ENCODE measurements around the gene OXER1.
A peak's percentile ranks its signal among the peaks of the same experiment; 100 is the strongest.

The OXER1 gene, protein sequence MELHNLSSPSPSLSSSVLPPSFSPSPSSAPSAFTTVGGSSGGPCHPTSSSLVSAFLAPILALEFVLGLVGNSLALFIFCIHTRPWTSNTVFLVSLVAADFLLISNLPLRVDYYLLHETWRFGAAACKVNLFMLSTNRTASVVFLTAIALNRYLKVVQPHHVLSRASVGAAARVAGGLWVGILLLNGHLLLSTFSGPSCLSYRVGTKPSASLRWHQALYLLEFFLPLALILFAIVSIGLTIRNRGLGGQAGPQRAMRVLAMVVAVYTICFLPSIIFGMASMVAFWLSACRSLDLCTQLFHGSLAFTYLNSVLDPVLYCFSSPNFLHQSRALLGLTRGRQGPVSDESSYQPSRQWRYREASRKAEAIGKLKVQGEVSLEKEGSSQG

GRCh38 chr2:42764096-42764495, at the start of gene OXER1:
Gene OXER1 (minus strand): TSS chr2:42764135. CDS start chr2:42764062, 73 bp downstream.
- no peak for DNase-seq

DNA sequence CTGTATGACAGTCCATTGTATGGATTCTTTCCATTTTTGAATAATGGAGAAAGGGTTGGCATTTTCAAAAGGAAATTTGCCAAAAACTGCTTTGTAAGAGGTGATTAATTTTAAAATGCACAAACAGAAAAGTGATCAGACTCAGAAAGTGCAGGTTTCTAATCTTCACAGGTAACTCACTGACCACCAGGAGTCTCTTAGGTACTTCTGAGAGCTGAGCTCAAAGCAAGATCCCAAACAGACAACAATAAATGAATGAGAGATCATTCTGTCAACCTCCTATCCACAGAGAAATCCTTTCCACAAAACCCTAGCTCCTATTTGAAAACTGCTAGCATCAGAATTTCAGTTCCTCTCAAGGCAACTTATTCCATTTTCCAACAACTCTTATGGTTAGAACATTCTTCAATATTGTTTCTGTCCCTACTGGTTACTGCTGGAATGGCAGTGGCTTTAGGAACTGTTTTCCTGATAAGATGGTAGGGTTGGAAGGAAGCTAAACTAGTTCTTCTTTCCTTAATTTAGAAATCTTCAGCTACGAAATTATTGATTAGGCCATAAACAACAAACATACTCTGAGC, 49.1 kb upstream of the OXER1 start:
- DNase-seq: no peak

DNA sequence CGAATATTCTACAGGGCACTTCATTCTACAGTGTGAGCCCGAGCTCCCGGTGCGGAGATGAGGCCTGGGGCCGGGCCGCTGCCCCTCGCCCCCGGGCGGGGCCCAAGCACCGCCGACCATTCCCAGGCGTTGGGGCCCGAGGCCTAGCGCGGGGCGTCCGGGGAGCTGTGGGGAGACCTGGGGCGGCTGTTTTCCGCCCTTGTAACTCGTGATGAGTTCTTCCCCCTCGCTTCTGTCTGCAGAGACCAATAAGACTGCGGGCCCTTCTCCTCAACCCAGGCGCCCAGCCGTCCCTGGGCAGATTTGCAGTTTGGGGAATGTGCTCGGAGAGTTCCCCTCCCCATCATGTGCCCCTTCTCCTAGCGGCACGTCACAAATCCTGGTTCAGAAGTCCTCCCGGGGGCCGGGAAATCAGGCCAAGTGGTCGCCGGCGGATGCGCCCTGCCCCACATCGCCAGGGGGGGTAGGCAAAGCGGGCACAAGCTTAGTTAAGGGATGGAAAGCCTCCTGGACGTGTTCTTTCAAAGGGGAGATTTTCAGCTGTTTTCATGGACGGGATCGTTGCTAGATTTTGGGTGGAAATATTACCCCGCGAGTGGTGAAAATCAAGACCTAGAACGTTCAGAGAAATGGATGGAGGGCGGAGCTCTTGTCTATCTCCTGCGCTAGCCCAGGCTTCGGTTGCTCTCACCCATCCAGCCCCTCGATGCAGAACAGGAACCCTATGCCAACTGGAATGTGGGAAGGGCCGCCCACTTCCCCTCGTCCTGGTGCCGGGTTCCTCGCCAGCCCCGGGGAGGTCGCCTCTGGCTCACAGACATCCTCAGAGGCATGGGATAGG, 47.3 kb upstream of the OXER1 start:
- DNase-seq: peak; percentile 68

DNA sequence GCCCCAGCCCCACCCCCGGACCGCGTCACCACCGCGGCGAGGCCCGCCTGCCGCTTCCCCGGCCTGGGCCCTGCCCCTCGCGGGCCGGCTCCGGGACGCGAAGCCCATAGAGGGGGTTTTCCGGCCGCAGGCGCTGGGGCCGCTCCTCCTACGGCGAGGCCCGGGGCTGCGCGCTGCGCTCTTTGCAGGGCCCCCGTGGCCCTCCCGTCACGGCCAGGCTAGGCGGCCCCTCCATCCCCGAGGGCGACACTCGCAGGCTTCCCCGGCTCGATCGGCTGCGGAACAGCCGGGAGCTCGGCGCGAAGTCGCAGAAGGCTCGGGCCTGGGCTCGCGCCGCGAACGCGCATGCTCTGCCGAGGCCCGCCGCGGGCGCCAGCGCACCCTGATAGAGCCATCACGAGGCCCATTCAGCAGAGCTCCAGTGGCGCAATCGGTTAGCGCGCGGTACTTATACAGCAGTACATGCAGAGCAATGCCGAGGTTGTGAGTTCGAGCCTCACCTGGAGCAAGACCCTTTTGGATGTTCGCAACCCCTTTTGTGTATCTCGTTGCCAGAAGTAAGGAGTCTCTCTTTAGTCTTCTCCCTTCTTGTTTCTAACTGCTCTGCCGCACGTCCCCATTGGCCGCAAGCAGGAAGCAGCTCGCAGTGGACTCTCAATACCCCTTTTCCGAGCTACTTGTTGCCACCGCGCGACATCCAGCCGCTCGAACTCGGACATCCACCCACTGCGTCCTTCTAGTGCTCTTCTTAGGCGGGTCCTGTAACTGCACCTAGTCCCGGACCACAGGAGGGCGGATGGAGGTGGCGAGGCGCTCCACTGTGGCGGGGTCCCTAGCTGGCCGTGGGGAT, 46.4 kb upstream of the OXER1 start:
- DNase-seq: peak; percentile 97

DNA sequence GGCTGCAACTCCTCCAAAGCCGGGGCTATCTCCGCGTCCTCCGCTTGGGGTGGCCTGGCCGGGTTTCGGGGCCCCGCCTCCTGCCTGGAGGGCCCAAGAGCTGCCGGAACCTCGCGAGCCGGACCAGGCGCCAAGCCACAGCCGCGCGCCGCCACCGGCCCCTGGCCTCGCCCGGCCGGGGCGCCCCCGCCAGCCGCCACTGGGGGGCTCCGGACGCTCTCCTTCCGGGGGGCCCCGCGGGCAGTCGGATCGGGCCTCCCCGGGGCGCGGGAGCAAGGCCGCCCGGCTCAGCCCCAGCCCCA, 45.8 kb upstream of the OXER1 start:
- no peak for DNase-seq

DNA sequence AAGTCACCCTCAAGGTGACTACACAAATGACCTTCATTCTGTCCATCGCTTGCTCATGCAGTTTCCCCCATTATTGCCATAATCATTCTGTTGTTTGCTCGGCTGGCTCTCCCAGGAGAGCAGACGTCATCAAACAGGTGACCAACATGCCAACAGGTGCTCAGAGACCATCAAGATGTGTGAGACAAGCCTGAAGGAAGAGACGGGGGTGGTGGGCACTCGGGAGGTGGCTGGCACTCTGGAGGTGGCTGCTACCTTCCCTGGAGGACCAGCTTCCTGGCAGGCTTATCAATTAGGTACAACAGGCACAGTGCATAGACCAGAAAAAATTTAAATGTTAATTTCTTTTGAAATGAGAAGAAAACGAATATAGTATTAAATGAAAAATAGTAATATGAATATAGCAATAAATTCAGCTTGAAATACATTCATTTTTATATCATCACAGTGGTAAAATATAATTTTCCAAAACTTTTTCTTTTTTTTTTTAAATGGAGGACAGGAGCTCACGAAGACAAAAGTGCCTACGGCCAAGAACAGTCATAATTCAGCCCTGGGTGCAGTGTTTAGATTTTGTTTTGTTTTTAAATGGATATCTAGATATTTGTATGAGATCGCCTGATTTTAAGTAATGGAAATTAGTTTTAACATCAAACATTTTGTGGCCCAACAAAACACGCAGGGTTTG, 45.3 kb upstream of the OXER1 start:
- DNase-seq: no peak

GRCh38 chr2:42808301-42808700, 44.4 kb upstream of the OXER1 start:
- DNase-seq: no peak

DNA sequence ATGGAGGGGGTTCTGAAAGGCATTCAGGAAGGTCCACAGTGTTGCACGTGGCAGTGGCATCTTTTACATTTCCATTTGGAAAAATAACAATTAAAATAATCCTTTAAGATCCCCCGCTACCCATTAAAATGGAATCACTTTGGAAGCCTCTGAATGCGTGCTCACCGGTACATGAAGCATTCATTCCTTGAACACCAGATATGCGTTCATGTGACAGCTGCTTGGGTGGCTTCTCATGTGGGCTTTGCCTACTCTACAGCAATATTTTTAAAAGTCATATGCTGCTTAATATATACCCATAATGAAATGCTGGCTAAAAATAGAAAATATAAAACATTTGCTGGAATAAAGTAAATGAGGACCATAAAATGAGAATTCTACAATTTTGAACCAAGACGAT, 42.9 kb upstream of the OXER1 start:
- DNase-seq: no peak

GRCh38 chr2:42804891-42805290, 41.0 kb upstream of the OXER1 start:
- no peak for DNase-seq

DNA sequence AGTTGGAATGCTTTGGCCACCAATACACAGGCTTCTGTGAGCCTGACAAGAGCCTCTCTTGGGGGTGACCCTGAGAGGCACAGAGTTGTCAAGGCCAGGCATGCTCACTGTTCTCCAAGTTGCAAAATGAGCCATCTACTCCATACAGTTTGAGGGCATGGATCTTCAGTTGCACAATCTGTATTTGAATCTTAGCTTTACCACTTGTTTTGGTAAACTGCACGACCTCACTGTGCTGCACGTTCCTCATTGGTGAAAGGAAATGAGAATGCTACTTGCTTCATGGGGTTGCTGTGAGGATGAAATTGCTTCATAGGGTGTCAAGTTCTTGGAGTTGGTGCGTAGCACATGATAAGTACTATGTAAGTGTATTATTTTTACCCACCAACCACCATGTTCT, 40.4 kb upstream of the OXER1 start:
- DNase-seq: no peak

DNA sequence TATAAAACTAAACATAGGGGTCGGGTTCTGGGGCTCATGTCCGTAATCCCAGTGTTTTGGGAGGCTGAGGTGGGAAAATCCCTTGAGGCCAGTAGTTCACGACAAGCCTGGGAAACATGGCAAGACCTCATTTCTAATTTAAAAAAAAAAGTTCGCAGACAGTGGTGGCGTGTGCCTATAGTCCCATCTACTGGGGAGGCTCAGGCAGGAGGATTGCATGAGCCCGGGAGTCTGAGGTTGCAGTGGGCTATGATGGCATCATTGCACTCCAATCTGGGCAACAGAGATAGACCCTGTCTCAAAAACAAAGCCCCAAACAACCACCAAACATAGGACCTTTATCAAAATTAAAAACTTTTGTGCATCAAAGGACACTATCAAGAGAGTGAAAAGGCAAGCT, 38.2 kb upstream of the OXER1 start:
- DNase-seq: no peak

DNA sequence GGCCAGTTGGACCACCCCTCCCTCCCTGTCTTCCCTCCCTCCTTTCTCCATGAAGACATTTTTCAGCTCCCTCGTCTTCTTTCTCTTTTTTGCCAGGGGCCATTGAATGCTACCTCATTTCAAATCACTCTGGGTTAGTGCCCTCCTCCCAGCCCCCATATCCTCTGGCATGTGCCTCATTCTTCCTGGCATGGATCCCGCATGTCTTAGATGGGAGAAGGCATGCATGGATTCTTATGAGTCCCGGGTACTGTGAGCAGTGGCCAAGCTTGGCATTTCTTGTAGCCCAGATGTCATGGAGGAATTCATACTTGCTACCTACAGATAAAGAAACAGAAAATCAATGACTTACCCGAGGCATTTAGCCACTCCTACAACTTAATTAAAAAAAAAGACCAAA, 37.4 kb upstream of the OXER1 start:
- DNase-seq: no peak

DNA sequence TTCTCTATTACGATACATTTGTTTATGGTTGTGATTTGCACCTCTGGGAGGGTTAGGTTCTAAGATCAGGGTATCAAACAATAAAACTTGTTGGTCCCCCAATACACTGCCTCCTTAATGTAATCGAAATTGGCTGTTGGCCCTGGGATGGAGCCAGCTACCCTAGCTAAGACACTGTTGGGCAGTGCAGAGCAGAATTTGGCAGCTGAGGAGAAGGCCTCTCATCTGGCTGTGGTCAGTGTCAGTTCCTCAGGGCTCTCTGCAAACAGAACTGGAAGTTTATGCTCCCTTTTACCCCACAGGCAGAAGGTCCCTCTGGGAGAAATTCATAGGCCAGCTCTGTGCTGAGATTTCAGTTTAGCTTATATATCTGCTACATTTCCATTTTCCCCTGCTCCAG, 37.0 kb upstream of the OXER1 start:
- DNase-seq: no peak

GRCh38 chr2:42800461-42800962, 36.6 kb upstream of the OXER1 start:
- no peak for DNase-seq

DNA sequence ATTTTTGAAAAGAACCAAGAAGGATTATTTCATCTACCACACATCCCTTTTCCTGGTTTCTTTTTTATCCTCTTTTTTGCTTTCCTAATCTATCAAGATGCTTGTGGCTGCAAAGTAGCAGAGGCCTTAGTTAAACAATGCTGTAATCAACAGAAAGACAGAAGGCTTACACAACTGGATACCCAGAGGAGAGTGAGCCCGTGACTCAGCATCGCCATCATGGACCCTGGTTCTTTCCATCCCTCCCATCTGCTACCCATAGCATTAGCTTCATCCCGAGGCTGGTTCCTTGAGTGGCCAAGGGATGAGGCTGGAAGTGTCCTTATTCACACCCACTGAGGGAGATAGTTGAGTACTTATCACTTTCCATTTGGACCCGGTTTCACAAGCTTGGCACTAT, 35.9 kb upstream of the OXER1 start:
- DNase-seq: no peak

DNA sequence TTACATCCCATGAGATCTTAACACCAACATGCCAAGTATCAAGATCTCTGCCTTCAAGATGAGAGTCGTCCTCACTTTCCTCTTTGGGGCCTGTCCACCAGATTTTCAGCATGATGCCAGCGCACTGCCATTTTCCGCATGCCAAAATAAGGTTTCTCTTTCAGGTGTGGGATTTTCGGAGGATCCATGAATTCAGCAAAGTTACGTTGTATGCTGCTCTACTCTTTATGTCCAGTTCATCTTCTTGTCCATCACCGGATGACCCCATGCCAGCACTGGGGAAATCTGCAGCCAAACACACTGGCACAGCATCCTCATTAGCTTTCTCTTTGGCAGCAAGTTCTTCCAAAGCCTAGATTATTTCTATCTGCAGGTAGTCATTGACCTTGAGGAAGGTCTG, 33.3 kb upstream of the OXER1 start:
- no peak for DNase-seq

- DNase-seq: no peak
Measured at GRCh38 chr2:42796427-42797248, 32.7 kb upstream of the OXER1 start.

DNA sequence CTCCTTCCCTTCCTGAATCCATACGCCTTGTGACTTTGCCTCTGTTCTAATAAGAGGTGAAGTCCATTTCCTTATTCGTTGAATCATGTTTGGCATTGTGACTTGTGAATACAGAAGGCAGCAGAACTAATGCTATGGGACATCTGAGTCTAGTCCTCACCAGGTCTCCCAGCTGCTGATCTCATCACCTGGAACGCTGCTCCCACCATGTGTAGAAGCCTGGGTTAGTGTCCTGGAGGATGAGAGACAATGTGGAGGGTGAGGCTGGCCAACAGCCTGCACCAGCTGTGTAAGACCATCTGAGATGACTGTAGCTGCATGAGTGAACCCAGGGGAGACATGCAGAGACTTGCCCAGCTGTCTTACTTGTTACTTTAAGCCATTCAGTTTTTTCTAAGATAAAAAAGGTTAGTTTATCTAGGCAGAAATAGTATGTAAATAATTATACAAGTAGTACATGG, 31.9 kb upstream of the OXER1 start:
- no peak for DNase-seq

GRCh38 chr2:42795275-42795674, 31.3 kb upstream of the OXER1 start:
- DNase-seq: no peak

DNA sequence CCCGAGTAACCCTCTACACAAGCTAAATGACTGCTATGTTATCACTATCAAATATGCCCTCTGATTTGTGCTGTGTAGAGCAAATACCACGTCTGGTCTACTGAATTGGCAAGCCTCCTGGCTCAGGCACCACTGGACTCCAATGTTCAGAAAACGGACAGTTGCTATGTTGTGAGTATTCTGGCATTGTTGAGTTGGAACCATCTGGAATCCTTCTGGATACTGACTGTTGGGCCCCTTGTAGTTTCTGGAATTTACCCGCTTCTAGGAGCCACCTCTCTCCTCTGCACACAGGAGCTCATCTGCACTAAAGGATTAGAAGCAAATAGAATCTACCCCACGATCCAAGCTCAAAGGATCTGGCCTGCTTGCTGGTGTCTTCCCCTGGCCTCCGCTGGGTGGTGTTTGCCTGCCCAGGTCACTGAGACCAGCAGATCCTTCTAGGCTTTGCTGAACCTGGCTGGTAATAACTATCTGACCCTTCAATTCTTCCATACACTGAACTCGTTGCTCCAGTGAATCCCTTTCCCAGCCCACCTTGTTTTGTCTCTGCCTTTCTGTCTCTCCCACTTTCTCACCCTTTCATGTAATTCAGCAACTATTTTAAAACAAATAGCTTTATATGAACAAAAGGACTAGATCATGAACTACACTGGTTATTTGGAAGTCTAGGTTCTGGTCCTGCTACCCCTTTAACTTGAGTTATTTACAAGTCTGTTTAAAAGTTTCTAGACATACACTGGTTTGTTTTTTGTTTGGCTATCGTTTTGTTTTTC, 30.5 kb upstream of the OXER1 start:
- DNase-seq: peak; percentile 24
